KOPT-K1 (cell line): ENCODE data around the gene RNF227.
"Not testable (repeated sequence)": the region's sequence is repeated elsewhere in the genome, so short reads cannot be mapped to it uniquely, and the experiment has no call there.

Experiments used
- H3K27ac ChIP-seq: fragments of 200-600 bp; sonication (generic); 2 replicates; pipeline ENCODE4 v1.5.1; 2016; ENCODE audit warnings: antibody characterized with exemption, mild to moderate bottlenecking, low read depth, low read length; ENCODE audit not compliant: poor library complexity, severe bottlenecking
- H3K36me3 ChIP-seq: fragments of 200-600 bp; sonication (generic); 2 replicates; pipeline ENCODE4 v1.5.1; 2017; ENCODE audit warnings: antibody characterized with exemption, mild to moderate bottlenecking, low read length, moderate library complexity; ENCODE audit not compliant: insufficient read depth
- H3K9me3 ChIP-seq: fragments of 200-600 bp; sonication (generic); 2 replicates; pipeline ENCODE4 v1.5.1; 2017; ENCODE audit warnings: antibody characterized with exemption, low read length, mild to moderate bottlenecking; ENCODE audit not compliant: insufficient read depth, poor library complexity, severe bottlenecking

RNF227 gene

DNA sequence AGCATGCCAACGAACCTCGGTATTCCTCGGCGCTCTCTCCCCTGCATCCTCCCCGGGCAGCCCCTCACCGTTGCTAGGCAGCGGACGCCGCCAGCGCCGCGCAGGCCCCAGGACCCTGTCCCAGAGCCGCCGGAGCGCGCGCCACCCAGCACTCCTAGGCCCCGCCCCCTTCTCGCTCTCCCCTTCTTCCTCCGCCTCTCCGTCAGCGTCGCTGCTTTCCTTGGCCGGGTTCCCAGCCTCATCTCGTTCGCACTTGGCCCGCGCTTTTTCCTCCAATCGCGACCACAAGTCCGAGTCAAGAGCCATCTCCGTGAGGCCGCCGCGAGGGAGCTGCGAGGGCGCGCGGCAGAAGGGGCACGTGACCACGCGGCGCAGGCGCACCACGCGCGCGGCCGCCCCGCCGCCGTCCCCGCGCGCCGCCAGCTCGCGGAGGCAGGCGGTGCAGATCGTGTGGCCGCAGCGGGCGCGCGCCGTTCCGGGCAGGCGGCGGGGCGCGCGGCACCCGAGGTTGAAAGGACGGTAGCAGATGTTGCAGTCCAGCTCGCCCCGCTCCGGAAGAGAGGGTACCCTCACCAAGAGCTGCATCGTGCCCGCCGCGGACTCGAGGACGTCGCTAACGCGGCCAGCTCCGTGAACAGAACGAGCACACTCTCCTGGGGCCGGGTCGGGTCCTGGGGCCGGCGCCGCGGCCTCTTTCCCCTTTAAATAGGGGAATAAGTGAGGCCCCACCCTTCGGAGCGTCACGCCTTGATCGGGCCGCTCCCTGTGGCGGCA lies at the start of gene RNF227:
Gene RNF227, minus strand, starts transcription at position 679 of the 774 bp plus-strand sequence. Its CDS starts 94 bp downstream, at position 585.
- H3K27ac ChIP-seq: peak within 1 kb of the TSS; percentile 57
- H3K36me3 ChIP-seq: peaks cover 20% of the 10 kb centered on the region

DNA sequence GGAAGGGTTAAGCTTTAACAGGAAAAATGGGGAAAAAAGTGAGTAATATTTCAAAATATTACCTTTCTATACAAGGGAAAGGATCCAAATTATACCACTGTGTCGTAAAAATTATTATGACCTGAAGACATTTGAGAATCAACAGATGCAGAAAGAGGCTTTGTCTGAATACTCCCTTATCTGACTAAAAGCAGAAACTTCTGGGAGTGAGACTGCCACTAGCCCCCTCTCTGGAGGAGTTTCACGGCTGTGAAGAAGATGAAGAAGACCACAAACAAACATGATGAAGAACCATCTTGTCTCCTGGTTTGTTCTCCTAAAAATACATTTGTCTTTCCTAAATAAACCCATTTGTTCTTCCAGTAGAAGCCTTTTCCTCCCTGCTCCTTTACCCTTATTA lies 45.3 kb upstream of the RNF227 start:
- Histone ChIP-seq H3K27ac (no peak overlapping the region), H3K9me3 (no peaks in the 10 kb centered on the region), H3K36me3 (no peaks in the 10 kb centered on the region)

More for the DNA sequence above, at the start of gene RNF227:
- H3K9me3 ChIP-seq: no peaks in the 10 kb centered on the region

DNA sequence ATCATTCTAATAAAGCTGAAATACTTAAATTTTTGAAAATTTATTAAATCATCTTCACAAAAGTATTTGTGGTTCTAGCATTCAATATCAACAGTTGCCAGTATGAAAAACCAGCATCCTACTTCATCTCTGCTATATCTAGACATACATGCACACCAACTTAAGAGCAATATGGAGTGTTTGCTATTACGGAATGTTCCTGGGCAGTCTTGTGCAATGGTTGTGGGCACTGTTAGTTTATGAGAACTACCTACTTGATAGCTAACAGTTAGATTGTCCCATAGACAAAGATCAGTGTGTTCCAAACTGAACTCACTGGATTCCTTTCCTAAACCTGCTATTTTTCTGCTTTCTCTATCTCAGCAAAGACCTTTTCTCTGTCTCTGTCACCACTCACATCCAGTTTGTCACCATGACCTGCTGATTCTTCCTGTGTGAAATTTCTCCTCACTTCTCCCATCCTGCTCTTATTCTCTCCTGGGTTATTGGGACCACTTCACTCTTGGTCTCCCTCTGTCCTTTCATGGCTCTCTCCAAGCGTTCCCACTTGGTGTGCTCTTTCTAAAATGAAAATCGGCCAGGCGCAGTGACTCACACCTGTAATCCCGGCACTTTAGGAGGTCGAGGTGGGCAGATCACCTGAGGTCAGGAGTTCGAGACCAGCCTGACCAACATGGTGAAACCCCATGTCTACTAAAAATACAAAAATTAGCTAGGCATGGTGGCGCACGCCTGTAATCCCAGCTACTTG lies 43.6 kb upstream of the RNF227 start:
- H3K9me3 ChIP-seq: no peaks in the 10 kb centered on the region
- H3K36me3 ChIP-seq: no peaks in the 10 kb centered on the region
- no peak overlapping the region for H3K27ac ChIP-seq

DNA sequence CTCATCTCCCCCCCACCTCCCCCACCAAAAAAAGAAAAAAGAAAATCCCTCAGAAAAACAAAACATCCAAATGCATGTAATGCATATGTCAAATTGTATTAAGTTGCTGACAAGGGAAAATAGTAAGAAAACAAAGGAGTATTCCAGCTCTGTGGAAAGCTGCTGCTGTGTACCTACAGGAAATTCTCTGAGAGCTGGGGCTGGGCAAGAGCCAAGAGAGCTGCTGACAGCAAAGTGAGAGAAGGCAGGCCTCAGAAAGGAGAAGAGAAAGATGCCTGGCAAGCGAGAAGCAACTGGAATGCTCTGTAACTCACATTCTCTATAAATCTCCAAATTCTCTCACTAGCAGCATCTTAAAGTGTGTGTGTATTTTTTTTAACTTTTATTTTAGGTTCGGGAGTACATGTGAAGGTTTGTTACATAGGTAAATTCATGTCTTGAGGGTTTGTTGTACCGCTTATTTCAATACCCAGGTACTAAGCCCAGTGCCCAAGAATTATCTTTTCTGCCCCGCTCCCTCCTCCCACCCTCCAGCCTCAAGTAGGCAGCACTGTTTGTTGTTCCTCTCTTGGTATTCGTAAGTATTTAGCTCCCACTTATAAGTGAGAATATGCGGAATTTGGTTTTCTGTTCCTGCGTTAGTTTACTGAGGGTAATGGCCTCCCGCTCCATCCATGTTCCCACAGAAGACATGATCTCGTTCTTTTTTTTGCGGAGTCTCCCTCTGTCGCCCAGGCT lies 40.3 kb upstream of the RNF227 start:
- no peak overlapping the region for H3K27ac ChIP-seq
- no peaks in the 10 kb centered on the region for H3K36me3 ChIP-seq
- H3K9me3 ChIP-seq: no peaks in the 10 kb centered on the region

DNA sequence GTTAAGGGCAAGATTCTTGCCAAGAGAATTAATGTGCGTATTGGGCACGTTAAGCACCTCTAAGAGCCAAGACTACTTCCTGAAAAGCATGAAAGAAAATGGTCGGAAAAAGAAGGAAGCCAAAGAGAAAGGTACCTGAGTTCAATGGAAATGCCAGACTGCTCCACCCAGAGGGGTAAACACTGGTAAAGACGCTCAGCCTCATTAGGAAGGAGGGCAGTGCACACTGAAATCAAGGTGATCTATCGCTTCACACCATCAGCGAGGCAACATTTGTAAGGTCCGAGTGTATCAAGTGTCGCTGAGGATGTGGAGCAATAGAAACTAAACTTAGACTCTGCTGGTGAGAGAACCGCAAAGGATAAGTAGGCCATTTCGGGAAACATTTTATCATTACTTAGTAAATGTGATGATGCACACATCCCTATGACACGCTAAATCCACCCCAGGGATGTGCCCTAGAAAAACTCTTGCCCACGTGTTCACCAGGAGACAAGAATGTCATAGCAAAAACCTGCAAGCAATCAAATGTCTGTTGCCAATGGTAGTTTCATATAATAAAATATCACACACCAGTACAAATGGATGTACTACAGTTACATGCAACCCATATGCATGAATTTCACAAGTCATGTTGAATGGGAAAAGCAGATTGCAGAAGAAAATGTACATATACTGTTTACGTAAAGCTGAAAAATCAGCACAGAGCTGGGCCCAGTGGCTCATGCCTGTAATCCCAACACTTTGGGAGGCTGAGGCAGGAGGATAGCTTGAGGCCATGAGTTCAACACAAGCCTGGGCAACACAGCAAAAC lies 39.5 kb upstream of the RNF227 start:
- H3K9me3 ChIP-seq: no peaks in the 10 kb centered on the region
- no peak overlapping the region for H3K27ac ChIP-seq
- H3K36me3 ChIP-seq: peaks cover 1% of the 10 kb centered on the region; the same call in 1 of the 2 replicates

DNA sequence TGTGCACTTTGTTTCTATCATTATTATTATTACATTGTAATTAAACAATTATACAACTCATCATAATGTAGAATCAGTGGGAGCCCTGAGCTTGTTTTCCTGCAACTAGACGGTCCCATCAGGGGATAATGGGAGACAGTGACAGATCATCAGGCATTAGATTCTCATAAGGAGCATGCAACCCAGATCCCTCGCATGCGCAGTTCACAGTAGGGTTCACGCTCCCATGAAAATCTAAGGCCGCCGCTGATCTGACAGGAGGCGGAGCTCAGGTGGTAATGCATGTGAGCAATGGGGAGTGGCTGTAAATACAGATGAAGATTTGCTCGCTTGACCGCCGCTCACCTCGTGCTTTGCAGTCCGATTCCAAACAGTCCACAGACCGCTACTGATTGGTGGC lies 37.2 kb upstream of the RNF227 start:
- peaks cover 25% of the 10 kb centered on the region for H3K36me3 ChIP-seq
- H3K9me3 ChIP-seq, H3K27ac ChIP-seq: not testable (repeated sequence)

DNA sequence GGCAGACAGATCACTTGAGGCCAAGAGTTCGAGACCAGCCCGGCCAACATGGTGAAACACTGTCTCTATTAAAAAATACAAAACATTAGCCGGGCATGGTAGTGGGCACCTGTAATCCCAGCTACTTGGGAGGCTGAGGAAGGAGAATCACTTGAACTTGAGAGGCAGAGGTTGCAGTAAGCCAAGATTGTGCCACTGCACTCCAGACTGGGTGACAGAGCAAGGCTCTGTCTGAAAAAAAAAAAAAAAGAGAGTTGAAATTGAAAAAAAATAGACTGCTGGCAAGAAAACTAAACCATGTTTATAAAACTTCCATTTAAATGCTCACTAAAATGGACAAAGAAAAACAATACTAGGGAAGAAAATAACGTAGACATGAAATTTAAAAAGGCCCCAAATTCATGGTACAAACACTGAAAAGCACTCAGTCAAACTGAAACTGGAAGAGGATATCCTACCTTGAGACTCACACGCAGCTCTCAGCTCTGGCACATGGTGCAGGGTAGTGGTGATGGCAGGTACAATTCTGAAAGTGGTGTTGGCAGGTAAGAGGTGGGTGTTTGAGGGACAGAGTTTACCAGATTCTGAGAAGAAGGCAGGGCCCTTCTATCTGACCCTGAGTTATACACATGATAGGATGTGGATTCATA lies 35.2 kb upstream of the RNF227 start:
- Histone ChIP-seq H3K9me3 (no peaks in the 10 kb centered on the region), H3K27ac (no peak overlapping the region), H3K36me3 (peaks cover 42% of the 10 kb centered on the region)

DNA sequence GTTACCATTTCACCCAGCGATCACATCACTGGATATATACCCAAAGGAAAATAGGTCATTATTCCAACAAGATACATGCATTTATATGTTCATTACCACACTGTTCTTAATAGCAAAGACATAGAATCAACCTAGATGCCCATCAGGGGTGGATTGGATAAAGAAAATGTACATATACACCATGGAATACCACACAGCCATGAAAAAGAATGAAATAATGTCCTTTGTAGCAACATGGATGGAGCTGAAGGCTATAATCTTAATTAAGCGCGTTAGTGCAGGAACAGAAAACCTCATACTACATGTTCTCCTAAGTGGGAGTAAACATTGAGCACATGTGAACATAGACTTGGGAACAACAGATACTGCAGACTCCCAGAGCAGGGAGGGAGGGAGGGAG lies 34.5 kb upstream of the RNF227 start:
- Histone ChIP-seq H3K36me3 (peaks cover 49% of the 10 kb centered on the region), H3K27ac (no peak overlapping the region), H3K9me3 (no peaks in the 10 kb centered on the region)

DNA sequence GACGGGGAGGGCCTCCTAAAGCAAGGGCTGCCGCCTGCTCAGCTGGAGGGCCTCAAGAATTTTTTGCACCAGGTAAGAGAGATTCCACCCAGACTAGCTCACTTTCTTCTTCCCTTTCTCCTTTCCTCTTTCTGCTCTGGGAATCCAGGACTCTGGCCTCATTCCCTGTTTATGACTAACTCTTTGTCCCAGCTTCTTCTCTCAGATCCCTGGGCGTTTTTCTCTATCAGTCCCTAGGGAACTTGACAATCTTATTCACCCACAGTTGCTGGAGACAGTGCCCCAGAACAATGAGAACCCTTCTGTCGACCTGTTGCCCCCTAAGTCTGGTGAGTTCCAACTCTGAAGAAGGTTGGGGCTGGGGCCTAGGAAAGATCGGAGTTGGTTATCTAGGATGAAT lies 31.6 kb upstream of the RNF227 start:
- Histone ChIP-seq H3K27ac (no peak overlapping the region), H3K9me3 (no peaks in the 10 kb centered on the region), H3K36me3 (peaks cover 79% of the 10 kb centered on the region)

DNA sequence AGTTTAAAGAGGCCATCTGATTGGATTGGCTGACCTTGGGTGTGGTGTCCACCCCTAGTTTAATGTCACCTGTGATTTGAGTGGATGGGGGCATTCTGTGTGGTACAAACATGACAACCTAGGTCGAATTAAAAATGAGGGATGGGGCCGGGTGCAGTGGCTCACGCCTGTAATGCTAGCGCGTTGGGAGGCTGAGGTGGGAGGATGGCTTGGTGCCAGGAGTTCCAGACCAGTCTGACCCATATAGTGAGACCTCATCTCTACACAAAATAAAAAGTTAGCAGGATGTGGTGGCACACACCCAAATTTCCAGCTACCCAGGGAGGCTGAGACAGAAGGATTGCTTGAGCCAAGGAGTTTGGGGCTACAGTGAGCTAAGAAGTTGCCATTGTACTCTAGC lies 30.4 kb upstream of the RNF227 start:
- no peaks in the 10 kb centered on the region for H3K9me3 ChIP-seq
- H3K27ac ChIP-seq: no peak overlapping the region
- peaks cover 91% of the 10 kb centered on the region for H3K36me3 ChIP-seq

DNA sequence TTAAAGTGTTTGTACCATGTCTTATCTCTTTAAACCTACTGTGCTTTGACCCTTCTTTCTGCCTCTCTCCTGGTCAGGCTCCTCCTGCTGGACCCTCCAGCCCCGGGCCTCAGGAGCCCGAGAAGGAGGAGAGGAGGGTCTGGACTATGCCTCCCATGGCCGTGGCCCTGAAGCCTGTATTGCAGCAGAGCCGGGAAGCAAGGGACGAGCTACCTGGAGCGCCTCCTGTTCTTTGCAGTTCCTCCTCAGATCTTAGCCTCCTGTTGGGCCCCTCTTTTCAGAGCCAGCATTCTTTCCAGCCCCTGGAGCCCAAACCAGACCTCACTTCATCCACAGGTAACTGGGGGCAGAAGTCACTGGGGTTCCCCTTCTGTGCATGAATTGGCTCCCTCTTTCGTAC lies 29.6 kb upstream of the RNF227 start:
- Histone ChIP-seq H3K36me3 (peaks cover 98% of the 10 kb centered on the region), H3K27ac (no peak overlapping the region), H3K9me3 (no peaks in the 10 kb centered on the region)

DNA sequence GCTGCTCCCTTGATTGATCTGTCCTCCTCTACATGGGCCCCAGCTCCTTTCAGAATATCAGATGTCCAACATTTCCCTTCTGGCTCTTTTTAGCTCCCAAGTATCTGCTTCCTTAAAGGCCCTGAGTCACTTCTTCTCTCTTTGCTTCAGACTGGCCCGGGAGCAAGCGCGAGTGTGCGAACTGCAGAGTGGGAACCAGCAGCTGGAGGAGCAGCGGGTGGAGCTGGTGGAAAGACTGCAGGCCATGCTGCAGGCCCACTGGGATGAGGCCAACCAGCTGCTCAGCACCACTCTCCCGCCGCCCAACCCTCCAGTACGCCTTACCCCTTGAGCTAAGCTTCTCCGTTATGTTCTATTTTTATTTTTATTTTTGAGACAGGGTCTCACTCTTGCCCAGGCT lies 28.2 kb upstream of the RNF227 start:
- peaks cover 98% of the 10 kb centered on the region for H3K36me3 ChIP-seq
- H3K27ac ChIP-seq: no peak overlapping the region

DNA sequence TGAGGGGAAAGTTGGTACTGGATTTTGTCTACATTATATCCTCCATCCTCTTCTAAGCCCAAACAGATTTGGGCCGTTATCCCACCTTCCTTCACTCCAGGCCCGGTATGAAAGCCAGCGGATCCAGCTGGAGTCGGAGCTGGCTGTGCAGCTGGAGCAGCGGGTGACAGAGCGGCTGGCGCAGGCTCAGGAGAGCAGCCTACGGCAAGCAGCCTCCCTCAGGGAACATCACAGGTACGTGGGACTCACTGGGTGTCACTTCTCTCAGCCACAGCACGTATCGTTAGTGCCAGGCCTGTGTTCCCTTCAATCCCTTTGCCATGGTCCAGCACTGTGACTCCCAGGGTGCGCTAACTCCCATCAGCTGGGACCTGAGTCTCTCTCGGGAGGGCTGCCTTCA lies 27.2 kb upstream of the RNF227 start:
- H3K36me3 ChIP-seq: peaks cover 98% of the 10 kb centered on the region
- no peaks in the 10 kb centered on the region for H3K9me3 ChIP-seq
- no peak overlapping the region for H3K27ac ChIP-seq

More for the DNA sequence above, 28.2 kb upstream of the RNF227 start:
- no peaks in the 10 kb centered on the region for H3K9me3 ChIP-seq

DNA sequence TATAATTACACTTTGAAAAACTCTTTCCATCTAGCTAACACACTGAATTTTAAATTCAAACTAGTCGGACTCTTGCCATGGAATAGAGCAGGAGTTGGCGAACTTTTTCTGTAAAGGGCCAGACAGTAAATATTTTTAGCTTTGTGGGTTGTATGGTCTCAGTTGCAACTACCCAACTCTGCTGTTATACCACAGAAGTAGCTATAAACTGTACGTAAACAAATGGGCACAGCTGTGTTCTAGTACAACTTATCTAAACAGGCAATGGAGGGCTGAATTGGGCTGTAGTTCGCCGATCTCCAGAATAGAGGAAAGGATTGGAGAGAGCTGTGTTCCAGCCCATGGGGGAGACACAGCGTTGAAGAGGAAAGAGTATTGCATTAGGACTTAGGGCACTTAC lies 24.7 kb upstream of the RNF227 start:
- Histone ChIP-seq H3K9me3 (no peaks in the 10 kb centered on the region), H3K36me3 (peaks cover 96% of the 10 kb centered on the region)

More for the DNA sequence above, 24.7 kb upstream of the RNF227 start:
- H3K27ac ChIP-seq: no peak overlapping the region
